GM18909 (cell line): ENCODE data around the gene CHID1.

Experiments used
- ATAC-seq: cut with Tn5 transposase; IDR thresholded peaks from one replicate; pipeline ENCODE4 v1.9.1; 2021; ENCODE audit warnings: mild to moderate bottlenecking; ENCODE audit not compliant: unreplicated experiment, poor library complexity

CHID1 gene

GRCh38 chr11:933936-934335 is 23.3 kb upstream of the CHID1 start:
- no peak for ATAC-seq

GRCh38 chr11:933142-933851 is 22.7 kb upstream of the CHID1 start:
- no peak for ATAC-seq

GRCh38 chr11:932435-932834 is 21.8 kb upstream of the CHID1 start:
- ATAC-seq = no peak

GRCh38 chr11:931385-931784 is 20.8 kb upstream of the CHID1 start:
- no peak for ATAC-seq

- no peak for ATAC-seq
These were observed 18.8 kb upstream of the CHID1 start for GRCh38 chr11:929405-929804.

- ATAC-seq = no peak
These were observed 18.2 kb upstream of the CHID1 start for GRCh38 chr11:928786-929185.

GRCh38 chr11:927871-928270 is 17.3 kb upstream of the CHID1 start:
- ATAC-seq = no peak

GRCh38 chr11:926341-926916 is 15.8 kb upstream of the CHID1 start:
- no peak for ATAC-seq

- peak; percentile 63 for ATAC-seq
These were observed 15.1 kb upstream of the CHID1 start, which contains the start of gene AP2A2 for GRCh38 chr11:925496-926301. TSS of gene AP2A2 (plus strand) at chr11:925870. CDS start at chr11:926022, 152 bp downstream.

GRCh38 chr11:925158-925495 is 14.5 kb upstream of the CHID1 start:
- ATAC-seq = no peak

- ATAC-seq = no peak
These were observed 14.0 kb upstream of the CHID1 start for GRCh38 chr11:924406-925157.

GRCh38 chr11:923691-924405 is 13.2 kb upstream of the CHID1 start:
- ATAC-seq = no peak

GRCh38 chr11:921921-922678 is 11.5 kb upstream of the CHID1 start:
- no peak for ATAC-seq

- ATAC-seq = no peak
These were observed 6.8 kb upstream of the CHID1 start for GRCh38 chr11:917426-917825.

- ATAC-seq = no peak
These were observed 4.3 kb upstream of the CHID1 start for GRCh38 chr11:914747-915501.

- no peak for ATAC-seq
These were observed 3.6 kb upstream of the CHID1 start for GRCh38 chr11:914204-914603.

GRCh38 chr11:913043-913442 is 2.4 kb upstream of the CHID1 start:
- ATAC-seq = no peak

GRCh38 chr11:912266-912665 is 1.7 kb upstream of the CHID1 start:
- no peak for ATAC-seq

GRCh38 chr11:911890-912219 is 1.2 kb upstream of the CHID1 start:
- no peak for ATAC-seq
